ENCODE measurements around the gene S100A1. TPM values are rescaled to one million over a fixed set of nuclear protein-coding genes. Genes with fewer than 3 reads are reported as not detected.

Gene S100A1
- total RNA-seq, 1 experiment from 2014 or later: 1.3 TPM

DNA sequence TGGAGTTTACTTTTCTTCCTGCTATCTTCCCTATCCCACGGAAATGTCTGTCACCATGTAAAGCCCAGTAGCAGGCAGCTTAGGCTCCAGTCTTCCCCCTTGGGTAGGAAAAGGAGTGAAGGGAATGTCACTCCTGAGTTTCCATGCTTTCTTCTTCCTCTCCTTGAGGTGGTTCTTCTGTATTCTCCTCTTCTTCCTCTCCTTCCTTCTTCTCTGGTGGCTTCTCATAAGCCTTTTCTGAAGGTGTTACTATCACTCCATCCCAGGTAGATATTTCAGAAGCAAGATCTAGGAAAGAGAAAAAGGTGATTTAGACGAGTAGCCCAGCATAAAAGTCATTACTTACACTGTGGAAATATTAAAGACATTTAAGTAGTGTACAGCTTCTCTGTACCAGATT is 34.0 kb downstream of the S100A1 start:
- Mint-ChIP-seq H3K9me3 (no peaks in the 10 kb centered on the region), H3K27me3 (ENCODE audit: low read depth) (no peaks in the 10 kb centered on the region), H3K36me3 (peaks cover 70% of the 10 kb centered on the region), H3K27ac (no peak overlapping the region), H3K4me1 (peaks cover 8% of the 10 kb centered on the region), H3K4me3 (no peak overlapping the region)
- ChIA-PET POLR2A (interaction anchor here (0.6 kb wide), 1 partner anchor 28 kb away, joined by 3 read pairs; the partner anchor contains the start of gene CHTOP), CTCF (no interaction called here)
- ATAC-seq (no peak), DNase-seq (ENCODE audit: low spot score) (no peak)
- TF ChIP-seq, protein P1, sequence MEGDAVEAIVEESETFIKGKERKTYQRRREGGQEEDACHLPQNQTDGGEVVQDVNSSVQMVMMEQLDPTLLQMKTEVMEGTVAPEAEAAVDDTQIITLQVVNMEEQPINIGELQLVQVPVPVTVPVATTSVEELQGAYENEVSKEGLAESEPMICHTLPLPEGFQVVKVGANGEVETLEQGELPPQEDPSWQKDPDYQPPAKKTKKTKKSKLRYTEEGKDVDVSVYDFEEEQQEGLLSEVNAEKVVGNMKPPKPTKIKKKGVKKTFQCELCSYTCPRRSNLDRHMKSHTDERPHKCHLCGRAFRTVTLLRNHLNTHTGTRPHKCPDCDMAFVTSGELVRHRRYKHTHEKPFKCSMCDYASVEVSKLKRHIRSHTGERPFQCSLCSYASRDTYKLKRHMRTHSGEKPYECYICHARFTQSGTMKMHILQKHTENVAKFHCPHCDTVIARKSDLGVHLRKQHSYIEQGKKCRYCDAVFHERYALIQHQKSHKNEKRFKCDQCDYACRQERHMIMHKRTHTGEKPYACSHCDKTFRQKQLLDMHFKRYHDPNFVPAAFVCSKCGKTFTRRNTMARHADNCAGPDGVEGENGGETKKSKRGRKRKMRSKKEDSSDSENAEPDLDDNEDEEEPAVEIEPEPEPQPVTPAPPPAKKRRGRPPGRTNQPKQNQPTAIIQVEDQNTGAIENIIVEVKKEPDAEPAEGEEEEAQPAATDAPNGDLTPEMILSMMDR (IDR thresholded peaks at IDR 0.05): no peak
- TF ChIP-seq PRRX2 (CRISPR knock-in tag; IDR thresholded peaks at IDR 0.05) (no peak), TCF7 (CRISPR knock-in tag; IDR thresholded peaks at IDR 0.05; ENCODE audit: low read depth) (no peak), FOXP1 (CRISPR knock-in tag; IDR thresholded peaks at IDR 0.05; ENCODE audit: borderline replicate concordance) (no peak)
- TF ChIP-seq, protein P2, sequence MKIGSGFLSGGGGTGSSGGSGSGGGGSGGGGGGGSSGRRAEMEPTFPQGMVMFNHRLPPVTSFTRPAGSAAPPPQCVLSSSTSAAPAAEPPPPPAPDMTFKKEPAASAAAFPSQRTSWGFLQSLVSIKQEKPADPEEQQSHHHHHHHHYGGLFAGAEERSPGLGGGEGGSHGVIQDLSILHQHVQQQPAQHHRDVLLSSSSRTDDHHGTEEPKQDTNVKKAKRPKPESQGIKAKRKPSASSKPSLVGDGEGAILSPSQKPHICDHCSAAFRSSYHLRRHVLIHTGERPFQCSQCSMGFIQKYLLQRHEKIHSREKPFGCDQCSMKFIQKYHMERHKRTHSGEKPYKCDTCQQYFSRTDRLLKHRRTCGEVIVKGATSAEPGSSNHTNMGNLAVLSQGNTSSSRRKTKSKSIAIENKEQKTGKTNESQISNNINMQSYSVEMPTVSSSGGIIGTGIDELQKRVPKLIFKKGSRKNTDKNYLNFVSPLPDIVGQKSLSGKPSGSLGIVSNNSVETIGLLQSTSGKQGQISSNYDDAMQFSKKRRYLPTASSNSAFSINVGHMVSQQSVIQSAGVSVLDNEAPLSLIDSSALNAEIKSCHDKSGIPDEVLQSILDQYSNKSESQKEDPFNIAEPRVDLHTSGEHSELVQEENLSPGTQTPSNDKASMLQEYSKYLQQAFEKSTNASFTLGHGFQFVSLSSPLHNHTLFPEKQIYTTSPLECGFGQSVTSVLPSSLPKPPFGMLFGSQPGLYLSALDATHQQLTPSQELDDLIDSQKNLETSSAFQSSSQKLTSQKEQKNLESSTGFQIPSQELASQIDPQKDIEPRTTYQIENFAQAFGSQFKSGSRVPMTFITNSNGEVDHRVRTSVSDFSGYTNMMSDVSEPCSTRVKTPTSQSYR (CRISPR knock-in tag; IDR thresholded peaks at IDR 0.05): no peak

DNA sequence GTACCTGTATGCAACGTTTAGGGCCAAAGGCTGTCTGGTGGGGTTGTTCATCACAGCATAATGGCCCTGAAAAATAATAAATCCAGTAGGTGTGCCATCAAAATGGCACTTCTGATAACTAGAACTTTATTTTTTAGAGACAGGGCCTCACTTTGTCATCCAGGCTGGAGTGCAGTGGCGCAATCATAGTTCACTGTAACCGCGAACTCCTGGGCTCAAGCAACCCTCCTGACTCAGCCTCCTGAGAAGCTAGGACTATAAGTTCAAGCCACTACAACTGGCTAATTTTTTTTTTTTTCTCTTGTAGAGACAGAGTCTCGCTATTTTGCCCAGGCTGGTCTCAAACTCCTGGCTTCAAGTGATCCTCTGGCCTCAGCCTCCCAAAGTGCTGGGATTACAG is 35.0 kb downstream of the S100A1 start:
- H3K36me3 Mint-ChIP-seq: peaks cover 79% of the 10 kb centered on the region
- no peak overlapping the region for H3K4me3 Mint-ChIP-seq
- TF ChIP-seq KAT7 (CRISPR knock-in tag; IDR thresholded peaks at IDR 0.05; ENCODE audit: borderline replicate concordance) (no peak), RORB (CRISPR knock-in tag; IDR thresholded peaks at IDR 0.05) (no peak), ZNF263 (CRISPR knock-in tag; IDR thresholded peaks at IDR 0.05; ENCODE audit: low read depth) (no peak), ZNF416 (CRISPR knock-in tag; IDR thresholded peaks at IDR 0.05) (no peak), IRF2 (CRISPR knock-in tag; IDR thresholded peaks at IDR 0.05; ENCODE audit: borderline replicate concordance, low read depth) (no peak), CBFB (CRISPR knock-in tag; IDR thresholded peaks at IDR 0.05; ENCODE audit: low read depth) (no peak), NFATC4 (CRISPR knock-in tag; IDR thresholded peaks at IDR 0.05) (no peak), SP1 (CRISPR knock-in tag; conservative IDR thresholded peaks at IDR 0.05) (no peak)
- TF ChIP-seq, protein P3, sequence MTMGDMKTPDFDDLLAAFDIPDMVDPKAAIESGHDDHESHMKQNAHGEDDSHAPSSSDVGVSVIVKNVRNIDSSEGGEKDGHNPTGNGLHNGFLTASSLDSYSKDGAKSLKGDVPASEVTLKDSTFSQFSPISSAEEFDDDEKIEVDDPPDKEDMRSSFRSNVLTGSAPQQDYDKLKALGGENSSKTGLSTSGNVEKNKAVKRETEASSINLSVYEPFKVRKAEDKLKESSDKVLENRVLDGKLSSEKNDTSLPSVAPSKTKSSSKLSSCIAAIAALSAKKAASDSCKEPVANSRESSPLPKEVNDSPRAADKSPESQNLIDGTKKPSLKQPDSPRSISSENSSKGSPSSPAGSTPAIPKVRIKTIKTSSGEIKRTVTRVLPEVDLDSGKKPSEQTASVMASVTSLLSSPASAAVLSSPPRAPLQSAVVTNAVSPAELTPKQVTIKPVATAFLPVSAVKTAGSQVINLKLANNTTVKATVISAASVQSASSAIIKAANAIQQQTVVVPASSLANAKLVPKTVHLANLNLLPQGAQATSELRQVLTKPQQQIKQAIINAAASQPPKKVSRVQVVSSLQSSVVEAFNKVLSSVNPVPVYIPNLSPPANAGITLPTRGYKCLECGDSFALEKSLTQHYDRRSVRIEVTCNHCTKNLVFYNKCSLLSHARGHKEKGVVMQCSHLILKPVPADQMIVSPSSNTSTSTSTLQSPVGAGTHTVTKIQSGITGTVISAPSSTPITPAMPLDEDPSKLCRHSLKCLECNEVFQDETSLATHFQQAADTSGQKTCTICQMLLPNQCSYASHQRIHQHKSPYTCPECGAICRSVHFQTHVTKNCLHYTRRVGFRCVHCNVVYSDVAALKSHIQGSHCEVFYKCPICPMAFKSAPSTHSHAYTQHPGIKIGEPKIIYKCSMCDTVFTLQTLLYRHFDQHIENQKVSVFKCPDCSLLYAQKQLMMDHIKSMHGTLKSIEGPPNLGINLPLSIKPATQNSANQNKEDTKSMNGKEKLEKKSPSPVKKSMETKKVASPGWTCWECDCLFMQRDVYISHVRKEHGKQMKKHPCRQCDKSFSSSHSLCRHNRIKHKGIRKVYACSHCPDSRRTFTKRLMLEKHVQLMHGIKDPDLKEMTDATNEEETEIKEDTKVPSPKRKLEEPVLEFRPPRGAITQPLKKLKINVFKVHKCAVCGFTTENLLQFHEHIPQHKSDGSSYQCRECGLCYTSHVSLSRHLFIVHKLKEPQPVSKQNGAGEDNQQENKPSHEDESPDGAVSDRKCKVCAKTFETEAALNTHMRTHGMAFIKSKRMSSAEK (CRISPR knock-in tag; IDR thresholded peaks at IDR 0.05; ENCODE audit: borderline replicate concordance): no peak
- TF ChIP-seq, protein P4, sequence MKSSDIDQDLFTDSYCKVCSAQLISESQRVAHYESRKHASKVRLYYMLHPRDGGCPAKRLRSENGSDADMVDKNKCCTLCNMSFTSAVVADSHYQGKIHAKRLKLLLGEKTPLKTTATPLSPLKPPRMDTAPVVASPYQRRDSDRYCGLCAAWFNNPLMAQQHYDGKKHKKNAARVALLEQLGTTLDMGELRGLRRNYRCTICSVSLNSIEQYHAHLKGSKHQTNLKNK (CRISPR knock-in tag; IDR thresholded peaks at IDR 0.05): no peak
- TF ChIP-seq, protein P5, sequence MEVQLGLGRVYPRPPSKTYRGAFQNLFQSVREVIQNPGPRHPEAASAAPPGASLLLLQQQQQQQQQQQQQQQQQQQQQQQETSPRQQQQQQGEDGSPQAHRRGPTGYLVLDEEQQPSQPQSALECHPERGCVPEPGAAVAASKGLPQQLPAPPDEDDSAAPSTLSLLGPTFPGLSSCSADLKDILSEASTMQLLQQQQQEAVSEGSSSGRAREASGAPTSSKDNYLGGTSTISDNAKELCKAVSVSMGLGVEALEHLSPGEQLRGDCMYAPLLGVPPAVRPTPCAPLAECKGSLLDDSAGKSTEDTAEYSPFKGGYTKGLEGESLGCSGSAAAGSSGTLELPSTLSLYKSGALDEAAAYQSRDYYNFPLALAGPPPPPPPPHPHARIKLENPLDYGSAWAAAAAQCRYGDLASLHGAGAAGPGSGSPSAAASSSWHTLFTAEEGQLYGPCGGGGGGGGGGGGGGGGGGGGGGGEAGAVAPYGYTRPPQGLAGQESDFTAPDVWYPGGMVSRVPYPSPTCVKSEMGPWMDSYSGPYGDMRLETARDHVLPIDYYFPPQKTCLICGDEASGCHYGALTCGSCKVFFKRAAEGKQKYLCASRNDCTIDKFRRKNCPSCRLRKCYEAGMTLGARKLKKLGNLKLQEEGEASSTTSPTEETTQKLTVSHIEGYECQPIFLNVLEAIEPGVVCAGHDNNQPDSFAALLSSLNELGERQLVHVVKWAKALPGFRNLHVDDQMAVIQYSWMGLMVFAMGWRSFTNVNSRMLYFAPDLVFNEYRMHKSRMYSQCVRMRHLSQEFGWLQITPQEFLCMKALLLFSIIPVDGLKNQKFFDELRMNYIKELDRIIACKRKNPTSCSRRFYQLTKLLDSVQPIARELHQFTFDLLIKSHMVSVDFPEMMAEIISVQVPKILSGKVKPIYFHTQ (CRISPR knock-in tag; IDR thresholded peaks at IDR 0.05): no peak
- TF ChIP-seq, protein P6, sequence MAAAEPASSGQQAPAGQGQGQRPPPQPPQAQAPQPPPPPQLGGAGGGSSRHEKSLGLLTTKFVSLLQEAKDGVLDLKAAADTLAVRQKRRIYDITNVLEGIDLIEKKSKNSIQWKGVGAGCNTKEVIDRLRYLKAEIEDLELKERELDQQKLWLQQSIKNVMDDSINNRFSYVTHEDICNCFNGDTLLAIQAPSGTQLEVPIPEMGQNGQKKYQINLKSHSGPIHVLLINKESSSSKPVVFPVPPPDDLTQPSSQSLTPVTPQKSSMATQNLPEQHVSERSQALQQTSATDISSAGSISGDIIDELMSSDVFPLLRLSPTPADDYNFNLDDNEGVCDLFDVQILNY (CRISPR knock-in tag; IDR thresholded peaks at IDR 0.05): no peak
- TF ChIP-seq, protein P7, sequence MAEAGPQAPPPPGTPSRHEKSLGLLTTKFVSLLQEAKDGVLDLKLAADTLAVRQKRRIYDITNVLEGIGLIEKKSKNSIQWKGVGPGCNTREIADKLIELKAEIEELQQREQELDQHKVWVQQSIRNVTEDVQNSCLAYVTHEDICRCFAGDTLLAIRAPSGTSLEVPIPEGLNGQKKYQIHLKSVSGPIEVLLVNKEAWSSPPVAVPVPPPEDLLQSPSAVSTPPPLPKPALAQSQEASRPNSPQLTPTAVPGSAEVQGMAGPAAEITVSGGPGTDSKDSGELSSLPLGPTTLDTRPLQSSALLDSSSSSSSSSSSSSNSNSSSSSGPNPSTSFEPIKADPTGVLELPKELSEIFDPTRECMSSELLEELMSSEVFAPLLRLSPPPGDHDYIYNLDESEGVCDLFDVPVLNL (CRISPR knock-in tag; IDR thresholded peaks at IDR 0.05; ENCODE audit: borderline replicate concordance, low read depth): no peak
- TF ChIP-seq, protein P8, sequence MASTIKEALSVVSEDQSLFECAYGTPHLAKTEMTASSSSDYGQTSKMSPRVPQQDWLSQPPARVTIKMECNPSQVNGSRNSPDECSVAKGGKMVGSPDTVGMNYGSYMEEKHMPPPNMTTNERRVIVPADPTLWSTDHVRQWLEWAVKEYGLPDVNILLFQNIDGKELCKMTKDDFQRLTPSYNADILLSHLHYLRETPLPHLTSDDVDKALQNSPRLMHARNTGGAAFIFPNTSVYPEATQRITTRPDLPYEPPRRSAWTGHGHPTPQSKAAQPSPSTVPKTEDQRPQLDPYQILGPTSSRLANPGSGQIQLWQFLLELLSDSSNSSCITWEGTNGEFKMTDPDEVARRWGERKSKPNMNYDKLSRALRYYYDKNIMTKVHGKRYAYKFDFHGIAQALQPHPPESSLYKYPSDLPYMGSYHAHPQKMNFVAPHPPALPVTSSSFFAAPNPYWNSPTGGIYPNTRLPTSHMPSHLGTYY (CRISPR knock-in tag; IDR thresholded peaks at IDR 0.05): no peak

More for the DNA sequence above, 35.0 kb downstream of the S100A1 start:
- CTCF ChIA-PET: interaction anchor here (0.6 kb wide), 1 partner anchor 11 kb away, joined by 4 read pairs; no protein-coding TSS in a partner anchor
- no peaks in the 10 kb centered on the region for H3K27me3 Mint-ChIP-seq (ENCODE audit: low read depth)
- ATAC-seq: no peak
- no peak overlapping the region for H3K27ac Mint-ChIP-seq
- H3K9me3 Mint-ChIP-seq: no peaks in the 10 kb centered on the region
- DNase-seq (ENCODE audit: low spot score): no peak
- POLR2A ChIA-PET: interaction anchor here (0.6 kb wide), 1 partner anchor 29 kb away, joined by 3 read pairs; the partner anchor contains the start of gene CHTOP
- peaks cover 8% of the 10 kb centered on the region for H3K4me1 Mint-ChIP-seq
